Transverse colon (tissue), 4 donors: ENCODE measurements around the gene SFXN5.

Experiments used
- POLR2AphosphoS5 ChIP-seq, 3 donors: sonication (generic); formaldehyde crosslinking; IDR thresholded peaks; one replicate each; pipeline ENCODE4 v1.6.1; 2016; ENCODE audit warnings: antibody characterized with exemption in 3 of 3
- TF ChIP-seq, protein P1 (sequence below), 5 experiments: fragments of 200-600 bp in 3 of 5; fragments of 450-650 bp in 2 of 5; sonication (generic) in 3 of 5; IDR thresholded peaks; 1 replicate in 2 of 5; 2 replicates in 3 of 5; pipeline ENCODE4 v1.5.1; 2016 to 2017; ENCODE audit warnings: antibody characterized with exemption in 5 of 5, inconsistent platforms in 3 of 5, mild to moderate bottlenecking in 2 of 5, moderate library complexity in 1 of 5

GRCh38 chr2:72952961-72953360 is 118.6 kb downstream of the SFXN5 start:
- TF ChIP-seq, protein P1, sequence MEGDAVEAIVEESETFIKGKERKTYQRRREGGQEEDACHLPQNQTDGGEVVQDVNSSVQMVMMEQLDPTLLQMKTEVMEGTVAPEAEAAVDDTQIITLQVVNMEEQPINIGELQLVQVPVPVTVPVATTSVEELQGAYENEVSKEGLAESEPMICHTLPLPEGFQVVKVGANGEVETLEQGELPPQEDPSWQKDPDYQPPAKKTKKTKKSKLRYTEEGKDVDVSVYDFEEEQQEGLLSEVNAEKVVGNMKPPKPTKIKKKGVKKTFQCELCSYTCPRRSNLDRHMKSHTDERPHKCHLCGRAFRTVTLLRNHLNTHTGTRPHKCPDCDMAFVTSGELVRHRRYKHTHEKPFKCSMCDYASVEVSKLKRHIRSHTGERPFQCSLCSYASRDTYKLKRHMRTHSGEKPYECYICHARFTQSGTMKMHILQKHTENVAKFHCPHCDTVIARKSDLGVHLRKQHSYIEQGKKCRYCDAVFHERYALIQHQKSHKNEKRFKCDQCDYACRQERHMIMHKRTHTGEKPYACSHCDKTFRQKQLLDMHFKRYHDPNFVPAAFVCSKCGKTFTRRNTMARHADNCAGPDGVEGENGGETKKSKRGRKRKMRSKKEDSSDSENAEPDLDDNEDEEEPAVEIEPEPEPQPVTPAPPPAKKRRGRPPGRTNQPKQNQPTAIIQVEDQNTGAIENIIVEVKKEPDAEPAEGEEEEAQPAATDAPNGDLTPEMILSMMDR (IDR thresholded peaks at IDR 0.05), result no peak
- no peak for TF ChIP-seq POLR2AphosphoS5 (IDR thresholded peaks at IDR 0.05)
